B cell (primary cell): Measurements from ENCODE around the gene NPAS2.

Experiments
- EZH2 ChIP-seq: IDR thresholded peaks from 2 replicates; pipeline ENCODE4 v1.6.1; 2012; ENCODE audit warnings: borderline replicate concordance, low read depth, mild to moderate bottlenecking, moderate library complexity, low read length; ENCODE audit not compliant: insufficient read depth, poor library complexity, severe bottlenecking
- TF ChIP-seq, protein P1 (sequence below): fragments of 200-600 bp; IDR thresholded peaks from one replicate; pipeline ENCODE4 v1.8.0; 2022; ENCODE audit warnings: antibody characterized with exemption, mild to moderate bottlenecking

DNA sequence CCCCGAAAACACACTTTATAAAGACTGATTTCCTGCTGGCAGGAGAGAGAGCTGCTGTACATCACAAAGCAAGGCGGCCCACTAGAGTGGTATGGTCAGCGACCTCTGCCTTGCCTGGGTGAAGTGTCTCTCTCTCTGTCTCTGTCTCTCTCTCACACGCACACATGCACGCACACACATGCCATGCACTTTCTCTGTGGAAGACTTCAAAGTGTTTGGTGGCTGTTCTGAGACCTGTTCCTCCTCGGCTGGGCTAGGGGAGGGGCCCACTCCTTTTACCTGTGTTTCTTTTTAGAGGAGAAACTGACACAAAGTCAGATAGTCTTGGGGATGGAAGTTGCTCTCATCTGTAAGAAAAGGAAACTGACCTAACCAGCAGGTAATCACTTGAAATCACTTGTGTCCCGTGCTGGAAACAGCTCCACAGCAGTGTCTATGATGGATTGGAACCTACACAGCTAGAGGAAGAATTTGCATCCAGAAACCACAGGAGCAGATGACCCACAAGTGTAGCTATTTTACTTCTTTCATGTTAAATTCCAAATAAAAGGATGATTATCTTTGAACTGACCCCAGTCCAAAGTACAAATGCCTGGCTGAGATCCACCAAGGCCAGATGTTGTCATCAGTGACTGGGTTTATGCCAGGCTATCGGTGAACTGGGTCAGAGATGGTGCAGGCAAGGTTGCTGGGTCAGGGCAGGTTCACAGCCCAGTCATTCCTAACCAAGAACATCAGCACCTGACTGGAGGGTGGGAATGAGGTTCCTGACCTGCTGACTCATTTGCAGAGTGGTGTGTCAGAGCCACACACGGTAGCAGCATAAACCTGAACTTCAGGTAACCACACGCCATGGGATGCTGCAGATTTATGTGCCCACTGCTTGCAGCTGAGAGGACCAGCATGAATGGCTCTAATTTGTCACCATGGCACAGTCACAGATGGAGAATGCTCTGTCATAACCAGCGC, 63.0 kb downstream of the NPAS2 start:
- TF ChIP-seq, protein P1, sequence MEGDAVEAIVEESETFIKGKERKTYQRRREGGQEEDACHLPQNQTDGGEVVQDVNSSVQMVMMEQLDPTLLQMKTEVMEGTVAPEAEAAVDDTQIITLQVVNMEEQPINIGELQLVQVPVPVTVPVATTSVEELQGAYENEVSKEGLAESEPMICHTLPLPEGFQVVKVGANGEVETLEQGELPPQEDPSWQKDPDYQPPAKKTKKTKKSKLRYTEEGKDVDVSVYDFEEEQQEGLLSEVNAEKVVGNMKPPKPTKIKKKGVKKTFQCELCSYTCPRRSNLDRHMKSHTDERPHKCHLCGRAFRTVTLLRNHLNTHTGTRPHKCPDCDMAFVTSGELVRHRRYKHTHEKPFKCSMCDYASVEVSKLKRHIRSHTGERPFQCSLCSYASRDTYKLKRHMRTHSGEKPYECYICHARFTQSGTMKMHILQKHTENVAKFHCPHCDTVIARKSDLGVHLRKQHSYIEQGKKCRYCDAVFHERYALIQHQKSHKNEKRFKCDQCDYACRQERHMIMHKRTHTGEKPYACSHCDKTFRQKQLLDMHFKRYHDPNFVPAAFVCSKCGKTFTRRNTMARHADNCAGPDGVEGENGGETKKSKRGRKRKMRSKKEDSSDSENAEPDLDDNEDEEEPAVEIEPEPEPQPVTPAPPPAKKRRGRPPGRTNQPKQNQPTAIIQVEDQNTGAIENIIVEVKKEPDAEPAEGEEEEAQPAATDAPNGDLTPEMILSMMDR, result no peak
- TF ChIP-seq EZH2, result no peak
